CD4-positive, alpha-beta T cell (primary cell): ENCODE measurements around the gene AGT. TPM values are rescaled to one million over a fixed set of nuclear protein-coding genes. Genes with fewer than 3 reads are reported as not detected.

Experiments
- ATAC-seq: fragments of 200-7000 bp; cut with Tn5 transposase; one replicate; pipeline ENCODE4 v1.10.0; 2022; ENCODE audit warnings: mild to moderate bottlenecking; ENCODE audit not compliant: poor library complexity
- CTCF ChIA-PET: fragments of 350-600 bp; sonication (Branson Sonifier 250); formaldehyde crosslinking; loops from one replicate; lab custom pipeline; 2021; ENCODE audit warnings: antibody characterized with exemption, inconsistent platforms; lab: Charles Lee
- POLR2A ChIA-PET: fragments of 350-600 bp; sonication (Branson Sonifier 250); formaldehyde crosslinking; loops from one replicate; lab custom pipeline; 2021; ENCODE audit warnings: antibody characterized with exemption, inconsistent platforms; lab: Charles Lee
- DNase-seq, 14 experiments: peaks; one replicate each; pipeline ENCODE4 v3.0.0-alpha.2; 2013 to 2020; ENCODE audit warnings: mixed read lengths in 2 of 14
- H3K27ac ChIP-seq, 2 donors: one replicate each; pipeline versions ENCODE4 v1.5.1 to v1.7.0; 2013; ENCODE audit warnings: low read length in 2 of 2, low read depth in 1 of 2, mild to moderate bottlenecking in 1 of 2
- H3K27me3 ChIP-seq, 2 experiments: 1 replicate in 1 of 2; 2 replicates in 1 of 2; pipeline versions ENCODE4 v1.6.1 to v1.7.0; 2013; ENCODE audit warnings: low read length in 2 of 2, control low read depth in 1 of 2, mild to moderate bottlenecking in 1 of 2, moderate library complexity in 1 of 2; ENCODE audit not compliant: insufficient read depth in 2 of 2, control insufficient read depth in 1 of 2
- H3K36me3 ChIP-seq: one replicate; pipeline ENCODE4 v1.6.1; 2013; ENCODE audit warnings: low read length, control low read depth; ENCODE audit not compliant: insufficient read depth
- H3K4me1 ChIP-seq: one replicate; pipeline ENCODE4 v1.6.1; 2013; ENCODE audit warnings: low read length, control low read depth; ENCODE audit not compliant: insufficient read depth
- H3K4me3 ChIP-seq: one replicate; pipeline ENCODE4 v1.5.1; 2013; ENCODE audit warnings: mild to moderate bottlenecking, low read length, moderate library complexity
- H3K9me3 ChIP-seq, 2 experiments: 1 replicate in 1 of 2; 2 replicates in 1 of 2; pipeline versions ENCODE4 v1.6.1 to v1.7.0; 2013; ENCODE audit warnings: low read length in 2 of 2, mild to moderate bottlenecking in 2 of 2, control low read depth in 1 of 2, moderate library complexity in 1 of 2; ENCODE audit not compliant: control insufficient read depth in 1 of 2, insufficient read depth in 1 of 2
- H3K27ac Mint-ChIP-seq: one replicate; pipeline ENCODE4 v1.8.0; 2020; ENCODE audit warnings: mixed read lengths
- H3K27me3 Mint-ChIP-seq: one replicate; pipeline ENCODE4 v1.8.0; 2021; ENCODE audit warnings: mixed read lengths
- H3K36me3 Mint-ChIP-seq: one replicate; pipeline ENCODE4 v1.8.0; 2021; ENCODE audit warnings: low read depth, mixed read lengths
- H3K4me1 Mint-ChIP-seq: one replicate; pipeline ENCODE4 v1.8.0; 2021; ENCODE audit warnings: low read depth, mixed read lengths
- H3K4me3 Mint-ChIP-seq: one replicate; pipeline ENCODE4 v1.8.0; 2020; ENCODE audit warnings: mild to moderate bottlenecking, mixed read lengths
- H3K9me3 Mint-ChIP-seq: one replicate; pipeline ENCODE4 v1.8.0; 2020; ENCODE audit warnings: mixed read lengths
- CTCF ChIP-seq: fragments of 200-600 bp; IDR thresholded peaks from one replicate; pipeline ENCODE4 v1.8.0; 2022; ENCODE audit warnings: antibody characterized with exemption, mild to moderate bottlenecking
- intact Hi-C, 2 experiments: fragments of 100-400 bp; cut with DNase I in 1 of 2; cut with micrococcal nuclease in 1 of 2; formaldehyde crosslinking; loops; one replicate each; pipeline versions ENCODE4 v1.15.1 to v1.9.0; 2023 to 2025; cut with DNase I, micrococcal nuclease
- total RNA-seq, 174 experiments: library from RNA in 2 of 174; stranded (reverse) in 2 of 174; gene quantifications; one replicate each; pipeline ENCODE4 v1.2.3 and lab custom pipeline; 2021 to 2026

The AGT gene
- total RNA-seq, 2 experiments from 2014 or later: not detected

GRCh38 chr1:230710543-230710904 is 3.4 kb downstream of the AGT start:
- H3K9me3 Mint-ChIP-seq: no peaks in the 10 kb centered on the region
- ChIA-PET CTCF (no interaction called here), POLR2A (no interaction called here)
- intact Hi-C loops: no loop called here
- no peaks in the 10 kb centered on the region for H3K36me3 ChIP-seq
- no peak for ATAC-seq
- no peaks in the 10 kb centered on the region for H3K9me3 ChIP-seq
- no peak for TF ChIP-seq CTCF
- no peak overlapping the region for H3K27ac Mint-ChIP-seq
- H3K36me3 Mint-ChIP-seq: no peaks in the 10 kb centered on the region
- H3K4me1 Mint-ChIP-seq: no peaks in the 10 kb centered on the region
- H3K4me3 ChIP-seq: no peak overlapping the region
- H3K4me3 Mint-ChIP-seq: no peak overlapping the region
- DNase-seq: no peak
- peaks cover 0 to 7% of the 10 kb centered on the region in 2 experiments for H3K27me3 ChIP-seq
- H3K4me1 ChIP-seq: no peaks in the 10 kb centered on the region
- H3K27ac ChIP-seq: no peak overlapping the region
- H3K27me3 Mint-ChIP-seq: peaks cover 4% of the 10 kb centered on the region

GRCh38 chr1:230709619-230710542 is 4.0 kb downstream of the AGT start:
- no peak overlapping the region for H3K27ac ChIP-seq
- peaks cover 0 to 7% of the 10 kb centered on the region in 2 experiments for H3K27me3 ChIP-seq
- POLR2A ChIA-PET: no interaction called here
- Mint-ChIP-seq H3K27ac (no peak overlapping the region), H3K27me3 (peaks cover 7% of the 10 kb centered on the region), H3K36me3 (no peaks in the 10 kb centered on the region), H3K4me1 (no peaks in the 10 kb centered on the region), H3K9me3 (no peaks in the 10 kb centered on the region), H3K4me3 (no peak overlapping the region)
- no peak for TF ChIP-seq CTCF
- intact Hi-C loops: no loop called here
- CTCF ChIA-PET: no interaction called here
- H3K4me1 ChIP-seq: no peaks in the 10 kb centered on the region
- no peaks in the 10 kb centered on the region for H3K36me3 ChIP-seq
- no peaks in the 10 kb centered on the region for H3K9me3 ChIP-seq
- DNase-seq (no peak), ATAC-seq (no peak)
- H3K4me3 ChIP-seq: no peak overlapping the region

- H3K27me3 ChIP-seq: peaks cover 0 to 6% of the 10 kb centered on the region in 2 experiments
- ATAC-seq (no peak), DNase-seq (no peak)
- no peaks in the 10 kb centered on the region for H3K36me3 ChIP-seq
- H3K27me3 Mint-ChIP-seq: peaks cover 9% of the 10 kb centered on the region
- H3K4me3 ChIP-seq: no peak overlapping the region
- no peak for TF ChIP-seq CTCF
- H3K9me3 ChIP-seq: no peaks in the 10 kb centered on the region
- POLR2A ChIA-PET: no interaction called here
- no peak overlapping the region for H3K4me3 Mint-ChIP-seq
- no peaks in the 10 kb centered on the region for H3K36me3 Mint-ChIP-seq
- no peaks in the 10 kb centered on the region for H3K9me3 Mint-ChIP-seq
- no peaks in the 10 kb centered on the region for H3K4me1 Mint-ChIP-seq
- CTCF ChIA-PET: no interaction called here
- intact Hi-C loops: no loop called here
- no peak overlapping the region for H3K27ac ChIP-seq
- H3K4me1 ChIP-seq: no peaks in the 10 kb centered on the region
- no peak overlapping the region for H3K27ac Mint-ChIP-seq
Observed at GRCh38 chr1:230708631-230709580, 5.0 kb downstream of the AGT start.
